HCT116 (cell line): ENCODE data around the gene SOX18. TPM values are rescaled to one million over a fixed set of nuclear protein-coding genes. Genes with fewer than 3 reads are reported as not detected.

Source experiments
- ATAC-seq: fragments of 200-7000 bp; cut with Tn5 transposase; 2 replicates; pipeline ENCODE4 v1.9.1; 2020; ENCODE audit warnings: mild to moderate bottlenecking, moderate library complexity
- BruUV-seq: library from RNA; stranded (reverse); fragments of 400-500 nt; replicated peaks from 2 replicates; lab custom pipeline; 2021; lab: Mats Ljungman, UMichigan
- CTCF ChIA-PET: fragments of 300-600 bp; sonication (Branson Sonifier 250); formaldehyde crosslinking; loops from one replicate; lab custom pipeline; 2021; ENCODE audit warnings: antibody characterized with exemption; lab: Charles Lee
- POLR2A ChIA-PET: fragments of 300-600, 350-600 bp; sonication (Branson Sonifier 250); formaldehyde crosslinking; loops from one replicate; lab custom pipeline; 2021; ENCODE audit warnings: antibody characterized with exemption; lab: Charles Lee
- RAD21 ChIA-PET, 2 experiments: fragments of 300-600 bp; sonication (Branson Sonifier 250); formaldehyde crosslinking; loops; one replicate each; lab custom pipeline; 2023; ENCODE audit warnings: low total read pairs in 2 of 2; ENCODE audit not compliant: uncharacterized antibody in 2 of 2, unreplicated experiment in 2 of 2, low non-redundant PET in 1 of 2; lab: Charles Lee
- DNase-seq: peaks from one replicate; pipeline ENCODE4 v3.0.0-alpha.2; 2010; ENCODE audit warnings: low read depth, low spot score
- H2AFZ ChIP-seq: fragments of 200-600 bp; shearing (Covaris generic), sonication (generic); 2 replicates; pipeline ENCODE4 v1.6.1; 2017; ENCODE audit warnings: low read depth, mixed run types, mixed read lengths, antibody characterized with exemption, low read length; ENCODE audit not compliant: poor library complexity, severe bottlenecking
- H3K27ac ChIP-seq: 2 replicates; pipeline ENCODE4 v1.5.1; 2012; ENCODE audit warnings: low read depth, low read length
- H3K27me3 ChIP-seq: fragments of 200-600 bp; sonication (generic); 2 replicates; pipeline ENCODE4 v1.6.1; 2016; ENCODE audit warnings: mixed run types, low read length, mixed read lengths; ENCODE audit not compliant: insufficient read depth
- H3K36me3 ChIP-seq, 2 experiments: fragments of 200-500 bp in 1 of 2; fragments of 200-600 bp in 1 of 2; sonication (Bioruptor generic) in 1 of 2; sonication (generic) in 1 of 2; 2 replicates each; pipeline versions ENCODE4 v1.5.1 to v1.6.1; 2014 to 2016; ENCODE audit warnings: low read length in 2 of 2, inconsistent platforms in 1 of 2, mixed read lengths in 1 of 2, mixed run types in 1 of 2; ENCODE audit not compliant: insufficient read depth in 2 of 2, control insufficient read depth in 1 of 2
- H3K4me1 ChIP-seq, 2 experiments: fragments of 200-600 bp in 1 of 2; sonication (generic) in 1 of 2; 2 replicates each; pipeline versions ENCODE4 v1.5.1 to v1.6.1; 2012 to 2017; ENCODE audit warnings: low read length in 2 of 2, inconsistent platforms in 1 of 2, mild to moderate bottlenecking in 1 of 2, mixed read lengths in 1 of 2, mixed run types in 1 of 2, moderate library complexity in 1 of 2; ENCODE audit not compliant: insufficient read depth in 2 of 2, control insufficient read depth in 1 of 2
- H3K4me2 ChIP-seq: fragments of 200-600 bp; sonication (generic); 2 replicates; pipeline ENCODE4 v1.6.1; 2017; ENCODE audit warnings: mixed run types, low read length, mixed read lengths
- H3K4me3 ChIP-seq, 2 experiments: fragments of 200-600 bp in 1 of 2; sonication (generic) in 1 of 2; replicated peaks in 1 of 2; 2 replicates each; pipeline ENCODE4 v1.5.1; 2011 to 2016; ENCODE audit warnings: low read length in 2 of 2, control low read depth in 1 of 2, low read depth in 1 of 2, mild to moderate bottlenecking in 1 of 2, mixed read lengths in 1 of 2, mixed run types in 1 of 2
- H3K79me2 ChIP-seq: fragments of 200-600 bp; sonication (generic); 2 replicates; pipeline ENCODE4 v1.6.1; 2017; ENCODE audit warnings: mild to moderate bottlenecking, mixed run types, low read length, moderate library complexity, mixed read lengths; ENCODE audit not compliant: insufficient read depth
- H3K9ac ChIP-seq: fragments of 200-600 bp; sonication (generic); 2 replicates; pipeline ENCODE4 v1.6.1; 2016; ENCODE audit warnings: low read length, mixed read lengths
- H3K9me2 ChIP-seq: fragments of 200-600 bp; sonication (generic), shearing (Covaris generic); 2 replicates; pipeline ENCODE4 v1.6.1; 2017; ENCODE audit warnings: mixed run types, mild to moderate bottlenecking, moderate library complexity; ENCODE audit not compliant: insufficient read depth
- H3K9me3 ChIP-seq, 2 experiments: fragments of 200-500 bp in 1 of 2; fragments of 200-600 bp in 1 of 2; sonication (Bioruptor generic) in 1 of 2; sonication (generic) in 1 of 2; 2 replicates each; pipeline ENCODE4 v1.6.1; 2014 to 2017; ENCODE audit warnings: low read length in 2 of 2, mixed read lengths in 2 of 2, inconsistent platforms in 1 of 2, low read depth in 1 of 2, mild to moderate bottlenecking in 1 of 2, mixed run types in 1 of 2, moderate library complexity in 1 of 2; ENCODE audit not compliant: control insufficient read depth in 1 of 2, insufficient read depth in 1 of 2
- H4K20me1 ChIP-seq: fragments of 200-600 bp; sonication (generic), shearing (Covaris generic); 2 replicates; pipeline ENCODE4 v1.6.1; 2017; ENCODE audit warnings: mixed run types, mild to moderate bottlenecking, moderate library complexity; ENCODE audit not compliant: insufficient read depth
- EGR1 ChIP-seq: IDR thresholded peaks from 2 replicates; pipeline ENCODE4 v1.6.1; 2012; ENCODE audit warnings: low read depth
- FOSL1 ChIP-seq: IDR thresholded peaks from 2 replicates; pipeline ENCODE4 v1.6.1; 2012; ENCODE audit warnings: low read depth
- POLR2A ChIP-seq: IDR thresholded peaks from 2 replicates; pipeline ENCODE4 v1.7.0; 2011; ENCODE audit warnings: borderline replicate concordance; ENCODE audit not compliant: insufficient read depth, insufficient read length; ENCODE audit errors: extremely low read depth
- SIN3A ChIP-seq: IDR thresholded peaks from 2 replicates; pipeline ENCODE4 v1.6.1; 2012; ENCODE audit warnings: low read depth
- SP1 ChIP-seq: IDR thresholded peaks from 2 replicates; pipeline ENCODE4 v1.6.1; 2012; ENCODE audit warnings: low read depth
- TCF7L2 ChIP-seq: IDR thresholded peaks from 2 replicates; pipeline ENCODE4 v1.7.0; 2011; ENCODE audit warnings: borderline replicate concordance, inconsistent platforms; ENCODE audit not compliant: insufficient read depth, insufficient read length; ENCODE audit errors: extremely low read depth
- ZFX ChIP-seq: fragments of 450-650 bp; IDR thresholded peaks from 2 replicates; pipeline ENCODE4 v1.6.1; 2017
- intact Hi-C: fragments of 100-400 bp; cut with micrococcal nuclease; formaldehyde crosslinking; loops from 2 replicates; pipeline ENCODE4 v1.10.0; 2022
- total RNA-seq: library from RNA; stranded (reverse); gene quantifications from one replicate; pipeline ENCODE4 v1.2.1, GENCODE V29; 2021; ENCODE audit not compliant: unreplicated experiment
- TF ChIP-seq, protein P1 (sequence below), 3 experiments: fragments of 200-600 bp in 1 of 3; sonication (generic) in 1 of 3; IDR thresholded peaks in 2 of 3; conservative IDR thresholded peaks in 1 of 3; 2 replicates each; pipeline ENCODE4 v1.5.1; 2012 to 2017; ENCODE audit warnings: low read depth in 2 of 3, low read length in 2 of 3, antibody characterized with exemption in 1 of 3, borderline replicate concordance in 1 of 3, control low read depth in 1 of 3, mild to moderate bottlenecking in 1 of 3, mixed read lengths in 1 of 3, mixed run types in 1 of 3, moderate library complexity in 1 of 3; ENCODE audit not compliant: insufficient read depth in 1 of 3

The SOX18 gene
- total RNA-seq, 1 experiment from 2014 or later: 3.3 TPM

DNA sequence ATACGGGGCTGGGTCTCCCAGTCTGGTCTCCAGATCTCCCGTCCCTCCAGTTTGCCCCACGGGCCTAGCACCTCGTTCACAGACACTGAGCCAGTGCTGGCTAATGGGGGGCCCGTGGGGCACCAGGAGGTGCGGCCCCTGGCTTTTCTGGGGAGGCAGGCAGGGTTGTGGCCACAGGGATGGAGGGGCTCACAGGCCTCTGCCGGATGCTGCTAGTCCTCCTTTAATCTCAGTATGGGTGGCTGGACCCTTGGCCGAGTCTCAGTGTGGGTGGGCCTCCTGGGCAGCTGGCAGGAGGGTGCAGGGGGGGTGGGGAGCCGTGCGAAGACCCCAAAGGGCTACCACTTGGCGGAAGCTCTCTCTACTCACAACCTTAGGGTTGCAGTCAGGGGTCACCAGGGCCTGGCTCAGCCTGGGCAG lies 1.6 kb upstream of the SOX18 start (continued):
- no peak for TF ChIP-seq SP1
- no peak for TF ChIP-seq SIN3A
- no peak for TF ChIP-seq POLR2A
- TF ChIP-seq ZFX: no peak
- TF ChIP-seq, protein P1, sequence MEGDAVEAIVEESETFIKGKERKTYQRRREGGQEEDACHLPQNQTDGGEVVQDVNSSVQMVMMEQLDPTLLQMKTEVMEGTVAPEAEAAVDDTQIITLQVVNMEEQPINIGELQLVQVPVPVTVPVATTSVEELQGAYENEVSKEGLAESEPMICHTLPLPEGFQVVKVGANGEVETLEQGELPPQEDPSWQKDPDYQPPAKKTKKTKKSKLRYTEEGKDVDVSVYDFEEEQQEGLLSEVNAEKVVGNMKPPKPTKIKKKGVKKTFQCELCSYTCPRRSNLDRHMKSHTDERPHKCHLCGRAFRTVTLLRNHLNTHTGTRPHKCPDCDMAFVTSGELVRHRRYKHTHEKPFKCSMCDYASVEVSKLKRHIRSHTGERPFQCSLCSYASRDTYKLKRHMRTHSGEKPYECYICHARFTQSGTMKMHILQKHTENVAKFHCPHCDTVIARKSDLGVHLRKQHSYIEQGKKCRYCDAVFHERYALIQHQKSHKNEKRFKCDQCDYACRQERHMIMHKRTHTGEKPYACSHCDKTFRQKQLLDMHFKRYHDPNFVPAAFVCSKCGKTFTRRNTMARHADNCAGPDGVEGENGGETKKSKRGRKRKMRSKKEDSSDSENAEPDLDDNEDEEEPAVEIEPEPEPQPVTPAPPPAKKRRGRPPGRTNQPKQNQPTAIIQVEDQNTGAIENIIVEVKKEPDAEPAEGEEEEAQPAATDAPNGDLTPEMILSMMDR (IDR thresholded peaks at IDR 0.05 in 2 of 3, conservative IDR thresholded peaks at IDR 0.05 in 1 of 3; ENCODE audit: borderline replicate concordance in 1 of 3, insufficient read depth in 1 of 3, low read depth in 2 of 3, low read length in 2 of 3): no peak

DNA sequence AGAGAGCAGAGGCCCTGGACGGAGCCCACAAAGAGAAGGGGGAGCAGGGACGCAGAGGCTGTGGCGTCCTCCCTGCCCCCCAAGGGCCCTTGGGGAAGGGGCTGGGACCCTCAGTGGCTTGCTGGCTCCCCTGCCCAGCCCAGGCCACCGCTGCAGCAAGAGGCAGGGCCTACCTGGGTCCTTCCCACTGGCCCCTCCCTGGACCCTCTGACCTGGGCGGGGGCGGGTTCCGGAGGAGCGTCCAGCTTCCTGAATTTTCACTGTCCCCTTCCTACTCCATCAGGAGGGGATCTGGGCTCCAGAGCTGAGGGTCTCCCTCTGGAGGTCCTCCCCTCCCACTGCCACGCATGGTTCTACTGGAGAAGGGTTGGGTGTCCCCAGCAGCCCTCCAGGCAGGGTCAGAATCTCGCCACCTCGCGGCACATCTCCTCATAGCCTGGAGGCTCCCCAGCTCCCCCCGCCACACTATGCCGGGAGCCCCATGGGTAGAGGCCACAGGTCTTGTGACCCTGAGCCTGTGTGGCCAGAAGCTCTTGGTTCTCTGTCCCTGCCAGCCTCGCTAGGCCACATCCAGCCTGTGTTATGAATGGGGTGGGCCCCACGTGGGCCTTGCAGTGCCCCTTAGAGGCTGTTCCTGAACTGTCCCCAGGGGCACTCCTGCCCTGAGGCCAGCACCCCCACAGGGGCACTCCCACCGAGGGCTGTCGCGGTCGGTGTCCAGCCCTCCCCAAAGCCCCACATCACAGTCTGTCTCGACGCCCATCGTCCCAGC lies 1.0 kb upstream of the SOX18 start:
- no peaks in the 10 kb centered on the region for H3K9me3 ChIP-seq
- H3K9ac ChIP-seq: peak overlapping the region; percentile 51; the same call in 1 of the 2 replicates
- peak overlapping the region in 1 of 2 experiments; percentile 56; a peak in 1 of 4 replicates for H3K4me3 ChIP-seq
- H3K79me2 ChIP-seq: no peaks in the 10 kb centered on the region
- BruUV-seq: no TSS peak
- H3K27ac ChIP-seq: peak overlapping the region; percentile 23; the same call in 1 of the 2 replicates
- ChIA-PET POLR2A (no interaction called here), RAD21 (no interaction called here), CTCF (interaction anchor here (0.8 to 1.0 kb wide), 2 partner anchors 11 to 12 kb away, joined by 3 read pairs; no protein-coding TSS in a partner anchor)
- intact Hi-C loops: loop anchor here (10.0 kb wide), 1 partner anchor 346 kb away; the partner anchor contains the start of genes ARFRP1 and ZGPAT
- no peaks in the 10 kb centered on the region for H3K9me2 ChIP-seq
- no peaks in the 10 kb centered on the region for H3K36me3 ChIP-seq
- ATAC-seq: no peak
- TF ChIP-seq TCF7L2: no peak
- no peak for TF ChIP-seq POLR2A
- TF ChIP-seq EGR1: no peak
- TF ChIP-seq FOSL1: no peak
- peak overlapping the region; percentile 80 for H3K4me2 ChIP-seq
- H2AFZ ChIP-seq: no peak overlapping the region
- DNase-seq: no peak
- no peaks in the 10 kb centered on the region for H3K27me3 ChIP-seq
- no peaks in the 10 kb centered on the region for H4K20me1 ChIP-seq
- H3K4me1 ChIP-seq: peaks cover 22 to 38% of the 10 kb centered on the region in 2 experiments
